NOMO-1 treated with dmso at 0.1 percent for 144 hours (cell line): Measurements from ENCODE around the gene CAPZB.
"Not testable (repeated sequence)": the region's sequence is repeated elsewhere in the genome, so short reads cannot be mapped to it uniquely, and the experiment has no call there.

Experiments used
- DNase-seq: peaks from one replicate; lab custom pipeline; 2025; ENCODE audit not compliant: unreplicated experiment; lab: John Stamatoyannopoulos, UW

Gene CAPZB

DNA sequence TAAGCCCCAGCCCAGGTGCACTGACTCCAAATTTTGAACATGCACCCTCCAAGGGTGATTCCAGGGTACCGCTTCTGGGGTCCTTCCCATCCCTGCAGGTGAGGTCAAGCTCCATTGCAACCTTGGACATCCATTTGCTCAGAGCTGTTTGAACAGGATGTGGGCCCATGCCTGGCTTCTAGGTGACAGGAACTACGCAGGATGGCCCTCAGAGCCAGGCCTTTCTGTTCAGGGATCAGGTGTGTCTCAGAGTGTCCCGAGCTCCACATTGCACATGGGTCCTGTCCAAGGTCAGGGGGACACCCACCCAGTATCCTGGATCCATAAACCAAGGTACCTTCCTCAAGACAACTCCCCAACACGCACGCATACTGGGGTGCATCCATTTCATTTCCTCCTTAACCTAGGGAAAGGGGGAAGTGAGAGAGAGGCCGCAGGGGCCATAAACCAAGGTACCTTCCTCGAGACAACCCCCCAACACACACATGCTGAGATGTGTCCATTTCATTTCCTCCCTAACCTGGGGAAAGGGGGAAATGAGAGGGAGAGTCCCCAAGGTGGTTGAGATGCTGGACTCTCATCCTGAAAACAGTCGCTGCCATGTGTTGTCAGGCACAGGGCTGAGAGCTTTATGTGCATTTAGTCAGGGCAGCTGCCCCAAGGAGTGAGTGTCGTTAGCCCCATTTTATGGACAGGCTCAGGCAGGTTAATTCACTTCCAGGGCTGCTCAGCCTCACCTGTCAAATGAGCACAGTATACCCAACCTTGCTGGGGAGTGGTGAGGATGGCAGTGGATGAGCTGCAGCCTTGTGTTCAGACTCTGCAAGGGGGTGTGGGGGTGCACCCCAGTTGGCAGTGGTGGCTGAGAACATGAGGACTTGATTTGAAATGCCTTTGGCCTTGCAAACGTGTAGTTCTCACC is 171.1 kb downstream of the CAPZB start:
- no peak for DNase-seq

DNA sequence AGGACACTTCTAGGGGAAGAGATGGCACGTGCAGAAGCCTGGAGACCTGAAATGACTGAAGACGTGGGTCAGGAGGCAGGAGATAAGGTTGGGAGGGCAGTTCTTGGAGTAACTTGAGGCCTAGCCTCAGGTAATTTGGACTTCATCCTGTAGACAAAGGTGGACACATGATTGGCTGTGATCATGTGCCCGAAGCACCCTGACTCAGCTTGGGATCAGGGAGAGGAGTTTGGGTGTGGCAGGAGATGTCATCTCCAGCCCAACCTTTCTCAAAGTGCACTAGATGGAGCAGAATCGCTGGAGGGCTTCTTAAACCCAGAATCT is 171.7 kb downstream of the CAPZB start:
- DNase-seq, result no peak

DNA sequence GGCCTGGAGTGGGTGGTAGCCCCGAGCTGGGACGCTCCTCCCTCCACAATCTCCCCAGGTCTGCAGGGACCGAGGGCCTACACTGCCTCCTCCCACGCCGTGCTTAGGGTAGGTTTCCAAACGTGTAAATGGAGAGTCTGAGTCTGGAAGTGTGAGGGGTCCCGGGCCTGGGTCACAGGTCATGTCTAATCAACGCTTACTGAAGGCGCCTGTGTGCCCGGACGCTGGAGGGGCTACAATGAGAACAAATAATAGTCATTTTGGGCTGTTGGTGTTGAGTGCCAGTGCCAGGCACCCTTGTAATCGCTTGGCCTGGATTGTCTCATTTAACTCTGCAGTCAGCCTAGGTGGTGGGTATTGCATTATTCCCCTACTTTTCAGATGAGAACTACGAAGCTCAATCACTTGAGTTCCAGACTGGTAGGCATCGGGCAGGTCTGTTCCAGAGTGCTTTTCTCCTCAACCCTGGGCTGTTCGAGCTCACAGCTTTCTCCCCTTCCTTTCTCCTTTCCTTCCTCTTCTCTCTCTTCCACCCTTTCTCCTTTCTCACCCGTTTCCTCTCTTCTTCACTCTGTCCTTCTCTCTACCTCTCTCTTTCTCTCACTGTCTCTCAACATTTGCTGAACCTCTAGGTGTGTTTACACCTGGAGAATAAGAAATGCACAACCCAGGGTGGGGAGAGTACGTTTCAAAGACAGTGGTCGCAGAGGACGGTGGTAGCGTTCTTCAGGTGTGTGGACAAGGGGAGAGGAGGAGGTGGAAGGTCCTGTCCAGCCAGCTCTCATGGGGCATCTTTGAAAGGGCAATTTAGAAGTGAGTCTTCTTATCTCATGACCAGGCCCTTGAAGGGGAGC is 172.3 kb downstream of the CAPZB start:
- DNase-seq, result no peak

DNA sequence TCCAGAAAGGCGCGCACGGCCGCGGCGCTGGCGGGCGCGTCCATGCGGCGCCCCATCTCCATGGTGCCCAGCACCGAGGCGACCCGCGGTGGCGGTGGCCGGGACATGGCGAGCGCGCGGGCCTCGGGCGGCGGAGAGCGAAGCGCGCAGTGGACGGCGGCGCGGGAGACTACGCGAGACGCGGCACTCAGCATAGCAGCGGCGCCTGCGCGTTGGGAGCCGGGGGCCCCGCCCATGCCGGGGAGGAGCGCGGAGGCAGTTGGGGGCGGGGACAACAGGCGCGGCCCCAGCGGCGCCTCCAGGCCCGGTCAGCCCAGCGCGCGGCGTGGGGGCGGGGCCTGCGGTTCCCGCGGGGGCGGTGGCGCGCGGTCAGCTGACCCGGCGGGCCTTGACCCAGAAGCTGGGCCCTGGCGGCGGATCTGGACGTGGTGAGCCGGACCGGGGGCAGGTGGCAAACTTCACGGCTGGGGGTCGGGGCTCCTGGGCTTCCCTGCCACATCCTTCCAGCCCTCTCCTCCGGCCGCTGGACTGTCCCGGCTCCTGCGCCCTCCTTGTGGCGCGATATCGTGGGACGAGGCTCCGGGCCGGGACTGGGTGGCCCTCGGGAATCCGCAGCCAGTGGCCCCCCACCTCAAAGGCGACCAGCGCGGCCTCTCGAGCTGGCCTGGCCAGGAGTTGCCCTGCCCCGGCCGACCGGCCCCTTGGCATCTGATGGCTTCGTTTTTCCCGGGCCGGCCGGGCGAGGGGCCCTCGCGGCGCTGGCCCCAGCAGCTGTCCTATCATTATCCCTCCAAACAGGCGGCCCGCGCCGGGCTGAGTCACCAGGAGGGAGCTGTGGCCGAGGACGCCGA is 173.2 kb downstream of the CAPZB start, which contains the start of the genes AKR7A2 and SLC66A1:
Gene AKR7A2, minus strand, starts transcription at position 214 of the 851 bp plus-strand sequence. Its CDS starts 20 bp downstream, at position 194.
Gene SLC66A1, plus strand, starts transcription at position 396 of the 851 bp plus-strand sequence. CDS start 5,352 bp downstream, outside the sequence.
- peak; percentile 81 for DNase-seq

DNA sequence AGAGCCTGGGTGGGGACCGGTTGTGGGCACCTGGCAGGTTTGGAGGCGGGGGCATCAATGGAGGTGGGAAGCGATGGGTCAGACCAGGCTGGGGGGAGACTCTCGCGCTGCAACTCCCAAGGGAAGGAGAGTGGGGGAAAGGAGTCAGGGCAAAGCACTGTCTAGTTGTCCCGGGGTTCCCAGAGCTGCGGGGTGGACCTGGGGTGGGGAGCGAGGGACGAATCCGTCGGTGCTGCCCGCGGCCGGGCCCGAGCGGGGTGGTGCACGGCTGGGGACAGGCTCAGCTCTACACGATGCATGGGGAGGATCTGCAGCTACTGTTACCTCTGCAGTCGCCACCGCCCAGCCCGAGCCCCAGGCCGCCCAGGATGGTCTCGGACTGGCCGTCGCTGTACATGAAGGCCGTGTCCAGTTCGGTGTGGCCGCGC is 173.8 kb downstream of the CAPZB start:
- DNase-seq, result no peak

DNA sequence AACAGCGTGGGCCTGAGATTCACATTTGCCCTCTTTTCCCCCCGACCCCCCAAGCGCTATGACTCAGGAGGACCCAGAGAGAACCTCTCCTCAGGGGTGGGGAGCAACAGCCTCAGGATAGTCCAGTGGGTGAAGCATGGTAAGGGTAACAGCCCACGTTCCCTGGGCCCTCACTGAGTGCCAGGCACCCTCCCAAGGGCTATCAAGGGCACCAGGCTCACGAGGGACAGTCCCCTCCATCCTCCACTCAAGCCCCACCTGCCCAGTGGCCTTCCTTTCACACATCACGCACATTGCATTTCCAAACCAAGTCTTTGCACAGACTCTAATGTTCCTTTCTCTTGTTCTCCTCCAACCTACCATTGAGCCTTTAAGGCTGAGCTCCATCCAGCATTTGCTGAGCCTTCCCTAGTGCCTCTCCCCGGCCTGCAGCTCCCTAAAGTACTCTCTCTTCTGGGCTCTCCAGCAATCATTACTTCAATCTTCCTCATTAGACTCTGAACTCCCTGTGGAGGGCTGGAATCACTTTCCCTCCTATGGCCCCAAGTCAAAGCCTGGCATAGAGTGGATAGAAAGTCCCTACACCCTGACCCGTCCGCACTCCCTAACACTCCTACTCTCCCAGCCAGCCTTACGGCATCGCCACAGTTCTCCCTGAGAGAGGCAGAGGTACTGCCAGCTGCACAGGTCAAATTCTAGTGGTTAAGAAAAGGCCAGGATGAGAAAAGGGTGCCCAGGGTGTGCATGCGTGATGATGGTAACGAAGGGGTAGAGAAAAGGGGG is 174.4 kb downstream of the CAPZB start:
- DNase-seq, result no peak

DNA sequence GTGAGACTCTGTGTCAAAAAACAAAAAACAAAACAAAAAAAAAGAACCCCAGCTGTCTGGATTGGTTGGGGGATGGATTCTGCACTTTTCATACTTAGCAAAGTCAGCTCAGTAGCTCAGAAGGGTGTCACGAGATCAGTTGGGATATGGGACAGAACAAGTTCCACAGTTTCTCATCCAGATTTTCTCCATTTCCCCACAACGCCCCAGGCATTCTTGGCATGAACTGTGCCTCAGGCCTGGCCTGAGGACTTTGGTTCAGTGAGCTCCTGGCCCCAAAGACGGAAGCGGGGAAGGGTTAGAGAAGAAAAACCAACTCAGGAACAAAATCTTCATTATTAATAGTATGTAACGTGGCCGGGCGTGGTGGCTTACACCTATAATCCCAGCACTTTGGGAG is 175.3 kb downstream of the CAPZB start:
- DNase-seq, result no peak

DNA sequence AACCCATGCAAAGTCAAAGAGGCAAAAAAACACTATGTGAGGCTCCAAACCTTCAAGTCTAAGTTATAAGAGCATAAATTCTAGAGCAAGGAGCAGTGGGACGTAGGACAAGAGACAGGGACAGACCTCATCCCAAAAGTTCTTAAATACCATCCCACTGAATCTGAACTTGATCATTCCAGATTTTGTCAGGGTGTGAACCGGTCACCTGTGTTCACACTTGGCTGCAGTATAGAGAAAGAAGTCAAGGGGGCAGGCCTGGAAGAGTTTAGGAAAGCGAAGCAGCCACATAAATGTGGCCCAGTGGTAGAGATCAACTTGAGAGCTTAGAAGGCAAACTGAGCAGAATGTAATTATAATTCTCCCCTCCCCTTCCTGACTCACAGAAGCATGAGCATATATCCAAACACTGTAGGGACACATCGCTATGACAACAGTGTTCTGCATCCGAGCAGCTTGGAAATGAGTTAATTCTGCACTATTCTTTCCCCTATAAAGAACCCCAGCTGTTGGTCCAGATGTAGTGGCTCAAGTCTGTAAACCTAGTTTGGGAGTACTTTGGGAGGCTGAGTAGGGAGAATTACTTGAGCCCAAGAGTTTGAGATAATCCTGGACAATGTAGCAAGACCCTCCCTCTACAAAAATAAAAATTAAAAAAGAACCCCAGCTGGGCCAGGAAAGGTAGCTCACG is 176.1 kb downstream of the CAPZB start:
- DNase-seq, result no peak

DNA sequence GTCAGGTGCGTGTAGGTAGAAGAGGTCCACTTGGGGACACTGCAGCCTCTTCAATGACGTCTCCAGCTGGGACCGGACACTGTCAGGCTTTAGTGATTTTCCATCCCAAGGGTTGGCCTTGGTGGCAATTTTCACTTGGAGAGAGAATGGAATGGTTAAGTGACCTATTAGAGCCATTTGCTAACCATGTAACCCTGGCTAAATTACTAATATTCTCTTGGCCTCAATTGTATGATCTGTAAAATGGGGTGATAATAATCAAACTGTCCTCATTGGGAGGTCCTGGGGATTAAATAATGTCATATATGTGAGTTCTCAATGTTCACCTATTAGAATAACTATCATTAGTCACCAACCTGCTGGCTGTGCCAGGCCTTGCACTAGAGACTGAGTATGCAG is 176.8 kb downstream of the CAPZB start:
- DNase-seq, result no peak

DNA sequence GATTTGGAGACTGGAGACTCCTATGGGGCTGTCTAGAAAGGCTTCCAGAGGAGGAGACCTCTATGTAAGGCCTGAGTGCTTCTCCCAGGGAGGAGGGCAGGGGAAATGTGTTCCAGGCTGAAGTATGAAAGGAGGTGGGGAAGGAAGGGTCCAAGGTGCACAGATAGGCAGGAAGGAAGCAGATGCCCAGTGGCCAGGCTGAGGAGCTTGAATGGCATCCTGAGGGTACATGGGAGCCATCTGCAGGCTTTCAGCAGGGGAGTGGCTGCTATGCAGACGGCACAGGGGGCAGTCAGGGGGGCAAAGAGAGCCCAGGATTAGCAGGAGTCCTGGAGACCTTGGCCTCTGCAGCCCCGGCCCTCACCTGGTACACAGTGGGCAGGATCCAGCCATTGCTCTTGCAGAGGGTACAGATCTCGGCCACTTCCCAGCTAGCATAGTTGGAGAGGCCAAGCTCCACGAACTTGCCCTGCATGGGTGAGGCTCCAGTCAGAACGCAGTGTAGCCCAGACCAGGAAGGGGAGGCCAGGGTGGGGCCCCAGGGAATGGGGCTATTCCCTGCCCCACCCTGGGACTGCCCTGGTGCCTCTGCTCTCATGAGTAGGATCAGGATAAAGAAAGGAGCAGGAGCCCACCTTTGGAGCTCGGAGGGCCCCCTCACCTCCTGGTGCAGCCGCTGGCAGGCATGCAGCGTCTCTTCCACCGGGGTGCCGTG is 177.4 kb downstream of the CAPZB start:
- DNase-seq, result no peak

DNA sequence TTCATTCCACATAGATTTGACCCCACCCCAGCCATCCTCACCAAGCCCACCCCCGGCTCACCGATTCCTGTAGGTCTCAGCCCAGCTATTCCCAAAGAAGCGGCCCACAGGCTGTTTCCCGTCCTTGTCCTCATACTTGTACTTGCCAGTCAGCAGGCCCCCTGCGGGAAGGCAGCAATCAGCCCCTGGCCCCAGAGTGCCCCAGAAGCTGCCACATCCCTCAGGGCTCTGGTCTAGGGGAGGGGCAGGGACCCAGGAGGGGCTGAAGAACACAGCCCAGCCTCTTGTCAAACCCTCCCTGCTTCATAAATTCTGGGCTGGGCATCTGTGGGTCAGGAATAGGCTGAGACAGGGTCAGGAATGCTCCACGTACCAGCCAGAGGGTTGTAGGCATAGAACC is 178.4 kb downstream of the CAPZB start:
- DNase-seq, result no peak

DNA sequence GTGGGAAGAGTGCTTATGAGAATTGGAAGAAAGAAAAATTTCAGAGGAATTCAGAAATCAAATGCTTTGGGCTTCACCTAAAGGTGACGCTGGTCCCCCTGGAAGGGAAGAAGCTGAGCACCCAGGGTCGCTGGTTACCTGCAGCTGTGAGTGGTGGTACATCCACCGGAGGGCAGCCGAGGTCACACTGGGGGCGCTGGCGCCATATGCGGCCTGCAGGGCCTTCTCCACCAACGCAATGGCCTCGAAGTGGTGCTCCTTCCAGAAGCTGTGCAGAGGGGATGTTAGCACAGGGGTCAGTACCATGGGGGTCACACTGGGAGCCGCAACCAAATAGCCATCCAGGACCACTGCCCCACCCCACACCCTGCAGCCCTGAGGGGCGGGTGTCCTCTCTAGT is 179.5 kb downstream of the CAPZB start:
- no peak for DNase-seq

DNA sequence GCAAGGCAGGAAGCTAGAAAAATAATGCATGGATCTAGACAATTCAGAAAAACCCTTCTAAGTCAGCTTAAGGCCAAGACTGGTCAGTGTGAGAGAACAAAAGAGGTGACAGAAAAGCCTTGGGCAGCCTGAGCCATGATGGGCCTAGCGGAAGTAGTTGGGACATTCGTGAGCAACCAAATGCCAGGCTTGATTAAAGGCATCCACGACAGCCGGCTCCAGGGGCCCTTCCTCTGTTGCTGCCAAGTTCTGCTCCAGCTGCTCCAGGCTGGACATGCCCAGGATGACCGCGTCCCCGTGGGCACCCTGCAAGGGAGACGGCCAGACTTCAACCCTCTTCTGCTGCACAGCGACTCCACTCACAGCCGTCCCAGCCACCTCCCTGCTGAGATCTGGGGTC is 181.3 kb downstream of the CAPZB start:
- not testable (repeated sequence) for DNase-seq

DNA sequence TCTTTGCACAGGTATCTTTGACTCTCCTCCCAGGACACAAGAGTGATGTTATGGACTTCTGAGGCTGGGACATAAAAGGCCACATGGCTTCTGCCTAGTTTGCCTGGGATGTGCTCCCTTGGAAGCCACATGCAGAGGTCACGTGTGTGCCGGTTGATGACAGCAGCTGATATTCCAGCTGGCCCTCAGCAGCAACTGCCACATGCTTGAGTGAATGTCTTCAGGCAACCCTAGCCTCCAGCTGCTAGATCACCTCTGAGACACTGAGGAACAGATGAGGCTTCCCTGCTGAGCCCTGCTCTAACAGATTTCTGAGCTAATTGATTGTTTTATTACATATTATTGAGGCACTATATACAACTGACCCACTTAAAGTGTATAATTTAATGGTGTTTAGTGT is 185.1 kb downstream of the CAPZB start:
- DNase-seq, result no peak

DNA sequence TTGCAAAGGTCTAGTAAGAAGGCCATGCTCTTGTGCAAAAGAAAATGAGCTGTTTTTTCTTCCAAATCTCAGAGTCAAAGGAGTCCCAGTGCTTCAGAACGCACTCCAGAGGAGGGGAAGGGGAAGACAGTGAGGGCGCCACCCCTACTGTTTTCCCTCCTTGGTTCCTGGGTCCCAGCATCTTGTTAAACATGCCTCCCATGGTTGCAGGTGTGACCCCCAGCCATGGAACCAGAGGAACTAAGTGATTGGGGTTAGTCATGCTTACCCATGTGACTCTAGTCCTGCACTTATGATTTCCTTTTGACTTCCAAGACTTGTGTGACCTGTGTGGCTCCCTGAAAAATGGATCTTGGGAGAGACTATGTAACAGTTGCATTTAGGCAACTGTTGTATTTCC is 190.7 kb downstream of the CAPZB start:
- no peak for DNase-seq

DNA sequence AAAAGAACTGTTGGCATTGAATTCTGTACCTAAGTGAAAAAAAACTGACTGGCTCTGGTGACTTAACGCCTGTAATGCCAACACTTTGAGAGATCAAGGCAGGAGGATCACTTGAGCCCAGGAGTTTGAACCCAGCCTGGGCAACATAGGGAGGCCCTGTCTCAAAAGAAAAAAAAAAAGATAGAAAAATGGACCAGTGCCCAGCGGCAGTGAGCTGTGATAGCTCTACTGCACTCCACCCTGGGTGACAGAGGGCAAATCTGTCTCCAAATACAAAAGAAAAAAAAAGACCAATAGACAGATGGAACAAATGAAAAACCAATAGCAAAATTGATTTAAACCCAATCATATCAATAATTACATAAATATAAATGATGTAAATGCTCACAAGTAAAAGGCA is 196.1 kb downstream of the CAPZB start:
- DNase-seq, result no peak
